AG04449 (cell line): Measurements from ENCODE around the gene C9orf153.

Experiments
- CTCF ChIA-PET: fragments of 350-600 bp; formaldehyde crosslinking; extraction: SDS; loops from one replicate; lab custom pipeline; 2021; ENCODE audit warnings: antibody characterized with exemption; lab: Yijun Ruan, JAX
- POLR2A ChIA-PET: fragments of 400-600, 350-600 bp; formaldehyde crosslinking; extraction: SDS; loops from one replicate; lab custom pipeline; 2020; ENCODE audit warnings: antibody characterized with exemption, inconsistent platforms; lab: Yijun Ruan, JAX
- DNase-seq: peaks from one replicate; pipeline ENCODE4 v3.0.0-alpha.2; 2010; ENCODE audit warnings: low read depth, low spot score
- H3K4me3 ChIP-seq: 2 replicates; pipeline ENCODE4 v1.5.1; 2011; ENCODE audit warnings: low read depth, mild to moderate bottlenecking, control low read depth, low read length
- TF ChIP-seq, protein P1 (sequence below): IDR thresholded peaks from one replicate; pipeline ENCODE4 v1.5.1; 2011; ENCODE audit warnings: mild to moderate bottlenecking, moderate library complexity, low read length, control low read depth, inconsistent platforms; ENCODE audit not compliant: insufficient read depth; ENCODE audit errors: missing control alignments

C9orf153 gene

DNA sequence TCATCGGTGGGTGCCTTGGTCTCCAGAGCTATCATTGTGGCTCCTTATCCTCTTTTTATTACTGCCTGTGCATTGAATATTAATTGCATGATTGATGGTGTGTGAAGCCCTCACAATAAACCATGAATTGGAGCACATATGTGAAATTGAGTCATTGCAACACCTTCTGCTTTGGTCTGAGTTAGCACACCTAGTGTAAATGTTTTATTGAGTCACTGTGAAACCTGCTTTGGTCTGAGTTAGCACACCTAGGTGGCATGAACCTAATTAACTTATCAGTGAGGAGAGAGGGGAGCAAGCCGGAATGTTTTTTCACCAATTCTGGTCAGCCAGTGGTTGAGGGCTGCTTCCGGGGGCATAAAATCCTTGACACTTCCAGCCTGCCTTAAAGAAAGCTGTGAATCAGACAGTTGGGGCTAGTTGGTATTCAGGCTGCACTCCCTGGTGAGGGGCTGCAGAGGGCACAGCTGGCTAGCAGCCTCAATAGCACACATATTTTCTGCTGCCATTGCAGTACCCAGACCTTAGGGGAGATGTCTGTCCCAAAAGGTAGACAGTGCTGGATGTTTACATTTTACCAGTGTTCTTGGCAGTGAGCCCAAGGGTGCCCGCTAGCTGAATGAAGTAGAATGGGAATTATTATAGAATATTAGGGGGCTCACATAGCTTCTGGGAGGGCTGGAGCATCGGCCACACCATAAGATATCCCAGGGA is 83.6 kb downstream of the C9orf153 start:
- POLR2A ChIA-PET, result no interaction called here
- no peak overlapping the region for H3K4me3 ChIP-seq
- TF ChIP-seq, protein P1, sequence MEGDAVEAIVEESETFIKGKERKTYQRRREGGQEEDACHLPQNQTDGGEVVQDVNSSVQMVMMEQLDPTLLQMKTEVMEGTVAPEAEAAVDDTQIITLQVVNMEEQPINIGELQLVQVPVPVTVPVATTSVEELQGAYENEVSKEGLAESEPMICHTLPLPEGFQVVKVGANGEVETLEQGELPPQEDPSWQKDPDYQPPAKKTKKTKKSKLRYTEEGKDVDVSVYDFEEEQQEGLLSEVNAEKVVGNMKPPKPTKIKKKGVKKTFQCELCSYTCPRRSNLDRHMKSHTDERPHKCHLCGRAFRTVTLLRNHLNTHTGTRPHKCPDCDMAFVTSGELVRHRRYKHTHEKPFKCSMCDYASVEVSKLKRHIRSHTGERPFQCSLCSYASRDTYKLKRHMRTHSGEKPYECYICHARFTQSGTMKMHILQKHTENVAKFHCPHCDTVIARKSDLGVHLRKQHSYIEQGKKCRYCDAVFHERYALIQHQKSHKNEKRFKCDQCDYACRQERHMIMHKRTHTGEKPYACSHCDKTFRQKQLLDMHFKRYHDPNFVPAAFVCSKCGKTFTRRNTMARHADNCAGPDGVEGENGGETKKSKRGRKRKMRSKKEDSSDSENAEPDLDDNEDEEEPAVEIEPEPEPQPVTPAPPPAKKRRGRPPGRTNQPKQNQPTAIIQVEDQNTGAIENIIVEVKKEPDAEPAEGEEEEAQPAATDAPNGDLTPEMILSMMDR, result no peak
- CTCF ChIA-PET, result interaction anchor here (3.3 kb wide), 1 partner anchor 27 kb away, joined by 11 read pairs; no protein-coding TSS in a partner anchor
- DNase-seq, result no peak

DNA sequence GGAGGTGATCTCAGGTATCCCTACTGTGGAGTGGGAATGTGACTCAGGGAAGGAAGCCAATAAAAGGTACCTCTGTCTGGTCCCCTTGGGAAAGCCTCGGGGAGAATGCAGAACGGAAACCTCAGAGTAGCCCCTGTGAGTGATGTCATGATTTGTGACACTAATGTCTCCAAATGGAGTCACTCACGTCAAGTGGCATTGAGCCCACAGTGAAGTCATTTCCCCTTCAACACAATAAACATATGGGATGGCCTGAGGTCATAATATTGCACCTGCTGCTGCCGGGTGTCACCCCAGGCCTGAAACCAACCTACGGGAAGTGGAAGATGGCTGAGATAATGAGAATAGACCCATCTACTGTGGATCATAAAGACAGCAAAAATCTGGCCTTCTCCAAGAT is 84.2 kb downstream of the C9orf153 start:
- DNase-seq, result no peak
- ChIA-PET POLR2A (no interaction called here), CTCF (no interaction called here)
- TF ChIP-seq, protein P1, result no peak
- no peak overlapping the region for H3K4me3 ChIP-seq
